ENCODE results near the gene PDLIM7. TPM values are rescaled to one million over a fixed set of nuclear protein-coding genes. Genes with fewer than 3 reads are reported as not detected.

PDLIM7 gene
- polyA plus RNA-seq, 1 donor (not counting 4 experiments of a cell fraction or from before 2014, with no cell fraction given), result 48.5 TPM

DNA sequence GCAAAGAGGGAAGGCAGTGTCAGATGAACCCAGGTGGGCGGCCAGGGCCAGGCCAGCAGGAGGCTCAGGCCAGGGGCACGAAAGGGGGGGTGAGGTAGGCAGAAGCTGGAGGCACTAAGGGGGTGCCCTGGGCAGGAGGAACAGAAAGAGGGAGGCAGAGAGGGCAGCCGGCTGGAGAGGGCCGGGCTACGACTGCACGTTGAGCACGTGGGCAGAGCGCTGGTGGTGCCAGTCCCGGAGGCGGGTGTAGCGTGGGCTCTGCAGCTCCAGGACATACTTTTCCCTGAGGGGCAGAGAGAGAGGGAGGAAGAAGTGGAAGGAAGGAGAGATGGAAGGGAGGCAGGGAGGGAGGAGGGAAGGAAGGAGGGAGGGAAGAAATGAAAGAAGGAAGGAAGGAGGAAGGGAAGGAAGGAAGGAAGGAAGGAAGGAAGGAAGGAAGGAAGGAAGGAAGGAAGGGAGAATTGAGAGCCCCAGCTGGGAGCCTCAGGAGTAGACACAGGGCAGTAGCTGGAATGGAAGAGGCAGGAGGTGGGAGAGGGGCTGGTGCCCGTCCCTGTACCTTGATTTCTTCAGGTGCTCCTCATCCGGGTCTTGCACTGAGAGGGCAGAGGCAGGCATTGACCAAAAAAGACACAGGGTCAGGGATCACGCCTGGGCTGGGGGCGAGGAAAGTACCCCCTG, 7.0 kb downstream of the PDLIM7 start:
- Histone ChIP-seq H2AFZ (ENCODE audit: control insufficient read depth, low read length) (no peak overlapping the region), H3K4me1 (ENCODE audit: control insufficient read depth, extremely low read depth, insufficient read depth, low read length) (peaks cover 21% of the 10 kb centered on the region), H3K9me1 (ENCODE audit: control insufficient read depth, extremely low read depth, insufficient read depth, low read length) (peaks cover 2% of the 10 kb centered on the region), H3K27me3 (ENCODE audit: control insufficient read depth, extremely low read depth, insufficient read depth, low read length) (no peaks in the 10 kb centered on the region), H3K27ac (ENCODE audit: control insufficient read depth, insufficient read depth, low read length) (no peak overlapping the region), H3K4me3 (ENCODE audit: control insufficient read depth in 2 of 3, extremely low read depth in 1 of 3, insufficient read depth in 2 of 3, low read depth in 1 of 3, low read length in 3 of 3) (no peak overlapping the region), H4K20me1 (ENCODE audit: control insufficient read depth, extremely low read depth, insufficient read depth, low read length) (peaks cover 7% of the 10 kb centered on the region), H3K9ac (ENCODE audit: control insufficient read depth, extremely low read depth, insufficient read depth, low read length) (no peak overlapping the region), H3K36me3 (ENCODE audit: control insufficient read depth in 2 of 2, extremely low read depth in 1 of 2, insufficient read depth in 2 of 2, low read length in 2 of 2) (peaks cover 38 to 47% of the 10 kb centered on the region in 2 experiments), H3K79me2 (ENCODE audit: control insufficient read depth, insufficient read depth, low read length) (peaks cover 20% of the 10 kb centered on the region), H3K9me3 (ENCODE audit: control insufficient read depth, low read depth, low read length) (no peaks in the 10 kb centered on the region), H3K4me2 (ENCODE audit: control insufficient read depth, extremely low read depth, insufficient read depth, low read depth, low read length) (no peak overlapping the region)
- DNase-seq (ENCODE audit: low read depth, low spot score) (no peak), FAIRE-seq (no peak)
- TF ChIP-seq CTCF (optimal IDR thresholded peaks at IDR 0.05 in 1 of 3, IDR thresholded peaks at IDR 0.05 in 1 of 3, conservative IDR thresholded peaks at IDR 0.05 in 1 of 3; ENCODE audit: extremely low read depth in 1 of 3, insufficient read depth in 2 of 3, low read length in 3 of 3) (no peak), EZH2 (IDR thresholded peaks at IDR 0.05; ENCODE audit: low read length) (no peak)
- dilution Hi-C loops (cut with MboI; ENCODE audit: extremely low pct_ligation_motif_present, low sequenced_read_pairs), result no loop called here

DNA sequence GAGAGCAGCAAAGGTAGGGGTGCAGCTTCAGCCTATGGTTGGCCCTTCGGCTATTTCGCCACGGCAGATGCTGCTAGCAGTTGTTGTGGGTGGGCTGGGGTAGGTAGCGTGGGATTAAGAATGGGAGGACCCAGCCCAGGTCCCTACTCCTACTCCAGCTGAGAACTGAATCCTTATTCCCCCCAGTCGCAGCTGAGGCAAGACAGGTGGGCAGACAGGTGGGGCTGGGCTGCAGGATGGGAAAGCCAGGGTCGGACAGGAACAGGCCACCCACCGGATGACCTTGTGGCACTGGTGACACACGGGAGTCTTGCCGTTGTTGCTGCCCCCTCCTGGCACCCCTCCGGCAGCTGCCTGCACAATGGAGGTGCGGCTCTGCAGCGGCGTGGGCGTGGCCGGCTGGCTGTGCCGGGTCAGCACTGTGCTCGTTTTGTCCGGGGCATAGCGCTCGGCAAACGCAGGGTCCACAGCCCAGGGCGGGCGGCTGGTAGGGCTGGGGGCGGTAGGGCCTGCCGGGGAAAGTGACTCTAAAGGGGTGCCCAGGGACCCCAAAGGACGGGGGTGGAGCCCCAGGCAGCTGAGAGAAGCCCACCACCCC, 8.2 kb downstream of the PDLIM7 start:
- Histone ChIP-seq H3K9ac (ENCODE audit: control insufficient read depth, extremely low read depth, insufficient read depth, low read length) (no peak overlapping the region), H2AFZ (ENCODE audit: control insufficient read depth, low read length) (no peak overlapping the region), H3K4me2 (ENCODE audit: control insufficient read depth, extremely low read depth, insufficient read depth, low read depth, low read length) (no peak overlapping the region), H3K27me3 (ENCODE audit: control insufficient read depth, extremely low read depth, insufficient read depth, low read length) (no peaks in the 10 kb centered on the region), H3K9me1 (ENCODE audit: control insufficient read depth, extremely low read depth, insufficient read depth, low read length) (no peaks in the 10 kb centered on the region), H3K4me1 (ENCODE audit: control insufficient read depth, extremely low read depth, insufficient read depth, low read length) (peaks cover 9% of the 10 kb centered on the region), H3K4me3 (ENCODE audit: control insufficient read depth in 2 of 3, extremely low read depth in 1 of 3, insufficient read depth in 2 of 3, low read depth in 1 of 3, low read length in 3 of 3) (no peak overlapping the region), H4K20me1 (ENCODE audit: control insufficient read depth, extremely low read depth, insufficient read depth, low read length) (peaks cover 7% of the 10 kb centered on the region), H3K36me3 (ENCODE audit: control insufficient read depth in 2 of 2, extremely low read depth in 1 of 2, insufficient read depth in 2 of 2, low read length in 2 of 2) (peaks cover 42 to 51% of the 10 kb centered on the region in 2 experiments), H3K27ac (ENCODE audit: control insufficient read depth, insufficient read depth, low read length) (no peak overlapping the region), H3K79me2 (ENCODE audit: control insufficient read depth, insufficient read depth, low read length) (peaks cover 18% of the 10 kb centered on the region), H3K9me3 (ENCODE audit: control insufficient read depth, low read depth, low read length) (no peaks in the 10 kb centered on the region)
- DNase-seq (ENCODE audit: low read depth, low spot score), result no peak
- dilution Hi-C loops (cut with MboI; ENCODE audit: extremely low pct_ligation_motif_present, low sequenced_read_pairs), result no loop called here
- TF ChIP-seq CTCF (optimal IDR thresholded peaks at IDR 0.05 in 1 of 3, IDR thresholded peaks at IDR 0.05 in 1 of 3, conservative IDR thresholded peaks at IDR 0.05 in 1 of 3; ENCODE audit: extremely low read depth in 1 of 3, insufficient read depth in 2 of 3, low read length in 3 of 3), result no peak
- TF ChIP-seq EZH2 (IDR thresholded peaks at IDR 0.05; ENCODE audit: low read length), result no peak
- FAIRE-seq, result no peak
